Measurements from ENCODE around the gene ZNF611.
"Not testable (repeated sequence)": the region's sequence is repeated elsewhere in the genome, so short reads cannot be mapped to it uniquely, and the experiment has no call there.

ZNF611 gene

GRCh38 chr19:52703917-52704316, 30.9 kb downstream of the ZNF611 start:
- no peak for TF ChIP-seq CTCF (IDR thresholded peaks at IDR 0.05; ENCODE audit: low read depth, low read length, missing control alignments)
- no peak overlapping the region for H3K4me3 ChIP-seq (ENCODE audit: low read depth, low read length)
- no peak for DNase-seq (ENCODE audit: low read depth)

- H3K4me3 ChIP-seq (ENCODE audit: low read depth, low read length) = no peak overlapping the region
- no peak for TF ChIP-seq CTCF (IDR thresholded peaks at IDR 0.05; ENCODE audit: low read depth, low read length, missing control alignments)
- no peak for DNase-seq (ENCODE audit: low read depth)
Observed at GRCh38 chr19:52700673-52701072, 34.2 kb downstream of the ZNF611 start.

- not testable (repeated sequence) for H3K4me3 ChIP-seq (ENCODE audit: low read depth, low read length); DNase-seq (ENCODE audit: low read depth)
Observed at GRCh38 chr19:52699555-52699954, 35.3 kb downstream of the ZNF611 start.

GRCh38 chr19:52695996-52696395, 38.8 kb downstream of the ZNF611 start:
- H3K4me3 ChIP-seq (ENCODE audit: low read depth, low read length) = no peak overlapping the region
- no peak for DNase-seq (ENCODE audit: low read depth)

DNA sequence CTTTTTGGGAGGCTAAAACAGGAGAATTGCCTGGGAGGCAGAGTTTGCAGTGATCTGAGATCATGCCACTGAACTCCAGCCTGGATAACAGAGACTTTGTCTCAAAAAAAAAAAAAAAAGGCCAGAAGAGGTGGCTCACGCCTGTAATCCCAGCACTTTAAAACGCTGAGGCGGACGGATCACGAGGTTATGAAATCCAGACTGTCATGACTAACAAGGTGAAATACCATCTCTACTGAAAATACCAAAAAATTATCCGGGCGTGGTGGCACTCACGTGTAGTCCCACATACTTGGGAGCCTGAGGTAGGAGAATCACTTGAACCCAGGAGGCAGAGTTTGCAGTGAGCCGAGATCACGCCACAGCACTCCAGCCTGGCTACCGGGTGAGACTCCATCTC, 39.9 kb downstream of the ZNF611 start:
- no peak for DNase-seq (ENCODE audit: low read depth)
- TF ChIP-seq CTCF (IDR thresholded peaks at IDR 0.05; ENCODE audit: low read depth, low read length, missing control alignments) = no peak
- no peak overlapping the region for H3K4me3 ChIP-seq (ENCODE audit: low read depth, low read length)

More at GRCh38 chr19:52695996-52696395, 38.8 kb downstream of the ZNF611 start:
- no peak for TF ChIP-seq CTCF (IDR thresholded peaks at IDR 0.05; ENCODE audit: low read depth, low read length, missing control alignments)

- not testable (repeated sequence) for DNase-seq (ENCODE audit: low read depth); H3K4me3 ChIP-seq (ENCODE audit: low read depth, low read length)
Observed at GRCh38 chr19:52694281-52694680, 40.6 kb downstream of the ZNF611 start.

- no peak overlapping the region for H3K4me3 ChIP-seq (ENCODE audit: low read depth, low read length)
- no peak for TF ChIP-seq CTCF (IDR thresholded peaks at IDR 0.05; ENCODE audit: low read depth, low read length, missing control alignments)
- DNase-seq (ENCODE audit: low read depth) = no peak
Observed at GRCh38 chr19:52692431-52693008, 42.3 kb downstream of the ZNF611 start.

- DNase-seq (ENCODE audit: low read depth) = no peak
- no peak overlapping the region for H3K4me3 ChIP-seq (ENCODE audit: low read depth, low read length)
- TF ChIP-seq CTCF (IDR thresholded peaks at IDR 0.05; ENCODE audit: low read depth, low read length, missing control alignments) = no peak
Observed at GRCh38 chr19:52691737-52692136, 43.1 kb downstream of the ZNF611 start.

Data from GM12864 (cell line).